Dendritic cell treated with granulocyte-macrophage colony-stimulating factor and Interleukin-4, amounts not matched to agents 40 ng/mL and 50 ng/mL, for 4 days (primary cell): ENCODE data around the gene ATP6V1A.
A peak's percentile ranks its signal among the peaks of the same experiment; 100 is the strongest.

ENCODE experiments used
- H3K27ac Mint-ChIP-seq: one replicate; pipeline ENCODE4 v1.8.0; 2022; ENCODE audit warnings: mild to moderate bottlenecking, mixed read lengths
- H3K27me3 Mint-ChIP-seq: one replicate; pipeline ENCODE4 v1.8.0; 2022; ENCODE audit warnings: mild to moderate bottlenecking, mixed read lengths
- H3K36me3 Mint-ChIP-seq: one replicate; pipeline ENCODE4 v1.8.0; 2022; ENCODE audit warnings: low read depth, mixed read lengths
- H3K4me1 Mint-ChIP-seq: one replicate; pipeline ENCODE4 v1.8.0; 2022; ENCODE audit warnings: low read depth, mixed read lengths
- H3K4me3 Mint-ChIP-seq: one replicate; pipeline ENCODE4 v1.8.0; 2022; ENCODE audit warnings: mild to moderate bottlenecking, moderate library complexity, mixed read lengths
- H3K9me3 Mint-ChIP-seq: one replicate; pipeline ENCODE4 v1.8.0; 2022; ENCODE audit warnings: mixed read lengths
- intact Hi-C: fragments of 100-400 bp; cut with micrococcal nuclease; formaldehyde crosslinking; loops from one replicate; pipeline ENCODE4 v1.15.0; 2022

Gene ATP6V1A

DNA sequence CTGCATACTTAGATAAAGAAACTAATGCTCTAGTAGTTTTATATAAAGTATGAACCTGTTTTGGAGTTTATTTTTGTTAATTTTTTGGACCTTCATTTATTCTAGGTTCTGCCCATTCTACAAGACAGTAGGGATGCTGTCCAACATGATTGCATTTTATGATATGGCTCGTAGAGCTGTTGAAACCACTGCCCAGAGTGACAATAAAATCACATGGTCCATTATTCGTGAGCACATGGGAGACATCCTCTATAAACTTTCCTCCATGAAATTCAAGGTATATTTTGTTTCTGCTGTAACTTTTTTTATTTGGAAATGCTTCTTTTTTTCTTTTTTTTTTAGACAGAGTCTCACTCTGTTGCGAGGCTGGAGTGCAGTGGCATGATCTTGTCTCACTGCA, 58.4 kb downstream of the ATP6V1A start:
- intact Hi-C loops = no loop called here
- H3K4me1 Mint-ChIP-seq = no peaks in the 10 kb centered on the region
- no peak overlapping the region for H3K27ac Mint-ChIP-seq
- H3K4me3 Mint-ChIP-seq = no peak overlapping the region
- peaks cover 93% of the 10 kb centered on the region for H3K36me3 Mint-ChIP-seq
- no peaks in the 10 kb centered on the region for H3K27me3 Mint-ChIP-seq
- H3K9me3 Mint-ChIP-seq = no peaks in the 10 kb centered on the region

- H3K36me3 Mint-ChIP-seq = peaks cover 48% of the 10 kb centered on the region
Observed at GRCh38 chr3:113812854-113813253, 66.0 kb downstream of the ATP6V1A start.

DNA sequence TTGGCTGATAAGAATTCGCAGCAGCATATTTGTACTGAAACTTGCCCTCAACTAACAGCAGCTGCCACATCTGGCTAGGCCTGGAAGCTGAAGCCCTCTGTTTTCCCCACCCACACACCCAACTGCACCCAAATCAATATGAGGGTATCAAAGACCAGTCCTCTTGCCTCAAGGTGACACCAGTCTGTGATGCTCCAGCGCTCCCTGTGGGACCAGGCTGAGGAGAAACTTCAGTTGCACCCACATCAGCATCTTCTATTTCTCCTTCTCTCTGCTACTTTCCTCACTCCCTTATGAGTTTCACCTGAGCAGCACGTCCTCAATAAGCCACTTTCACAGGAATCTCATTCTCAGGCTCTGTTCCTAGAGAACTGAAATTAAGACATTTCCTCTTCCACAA, 73.0 kb downstream of the ATP6V1A start:
- Mint-ChIP-seq H3K36me3 (no peaks in the 10 kb centered on the region), H3K27ac (no peak overlapping the region), H3K27me3 (peaks cover 2% of the 10 kb centered on the region), H3K4me3 (no peak overlapping the region), H3K4me1 (peaks cover 8% of the 10 kb centered on the region), H3K9me3 (no peaks in the 10 kb centered on the region)
- intact Hi-C loops = loop anchor here (10.0 kb wide), 1 partner anchor 265 kb away; no protein-coding TSS in a partner anchor

More at GRCh38 chr3:113812854-113813253, 66.0 kb downstream of the ATP6V1A start:
- H3K4me3 Mint-ChIP-seq = no peak overlapping the region
- H3K27me3 Mint-ChIP-seq = no peaks in the 10 kb centered on the region
- peaks cover 7% of the 10 kb centered on the region for H3K4me1 Mint-ChIP-seq
- intact Hi-C loops = loop anchor here (10.0 kb wide), 1 partner anchor 272 kb away; no protein-coding TSS in a partner anchor
- H3K9me3 Mint-ChIP-seq = no peaks in the 10 kb centered on the region
- no peak overlapping the region for H3K27ac Mint-ChIP-seq

DNA sequence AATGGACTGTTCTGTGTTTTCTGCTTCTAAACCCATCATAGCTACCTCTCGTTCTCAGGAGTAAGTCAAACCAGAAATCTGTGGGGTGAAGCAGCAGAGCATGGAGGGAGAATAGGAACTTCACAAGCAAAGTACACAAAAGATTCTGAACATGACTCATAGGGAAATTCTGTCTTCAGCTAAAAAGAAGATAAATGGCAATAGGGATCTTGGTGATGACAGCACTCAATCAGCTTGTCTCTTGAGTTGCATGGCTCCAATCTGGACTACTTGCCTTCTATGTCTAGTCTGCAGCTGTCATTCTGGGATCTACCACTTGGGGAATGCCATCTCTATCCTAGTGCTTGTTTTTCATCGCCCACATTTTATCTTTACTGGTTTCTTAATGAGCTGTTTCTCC, 78.3 kb downstream of the ATP6V1A start:
- H3K4me1 Mint-ChIP-seq = peaks cover 20% of the 10 kb centered on the region
- peaks cover 2% of the 10 kb centered on the region for H3K27me3 Mint-ChIP-seq
- no peaks in the 10 kb centered on the region for H3K9me3 Mint-ChIP-seq
- intact Hi-C loops = no loop called here
- no peak overlapping the region for H3K27ac Mint-ChIP-seq
- no peak overlapping the region for H3K4me3 Mint-ChIP-seq
- H3K36me3 Mint-ChIP-seq = no peaks in the 10 kb centered on the region

- peaks cover 2% of the 10 kb centered on the region for H3K27me3 Mint-ChIP-seq
- H3K4me3 Mint-ChIP-seq = no peak overlapping the region
- H3K27ac Mint-ChIP-seq = no peak overlapping the region
- intact Hi-C loops = no loop called here
- H3K4me1 Mint-ChIP-seq = peaks cover 27% of the 10 kb centered on the region
- H3K36me3 Mint-ChIP-seq = peaks cover 6% of the 10 kb centered on the region
- peaks cover 9% of the 10 kb centered on the region for H3K9me3 Mint-ChIP-seq
Observed at GRCh38 chr3:113828600-113828999, 81.8 kb downstream of the ATP6V1A start.

GRCh38 chr3:113829576-113830354, 82.9 kb downstream of the ATP6V1A start:
- Mint-ChIP-seq H3K27ac (no peak overlapping the region), H3K4me3 (no peak overlapping the region), H3K4me1 (peaks cover 27% of the 10 kb centered on the region), H3K36me3 (peaks cover 6% of the 10 kb centered on the region), H3K9me3 (peaks cover 9% of the 10 kb centered on the region), H3K27me3 (no peaks in the 10 kb centered on the region)
- intact Hi-C loops = no loop called here

DNA sequence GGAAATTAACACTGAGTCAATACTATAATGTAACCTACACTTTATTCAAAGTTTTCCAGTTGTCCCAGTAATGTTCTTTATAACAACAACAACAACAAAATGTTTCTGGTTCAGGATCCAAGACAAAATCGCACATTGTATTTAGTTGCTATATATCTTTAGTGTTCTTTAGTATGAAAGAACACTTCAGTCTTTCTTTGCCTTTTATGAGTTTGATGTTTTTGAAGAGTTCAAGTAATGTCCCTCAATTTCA, 84.2 kb downstream of the ATP6V1A start:
- Mint-ChIP-seq H3K4me3 (no peak overlapping the region), H3K27me3 (no peaks in the 10 kb centered on the region), H3K4me1 (peaks cover 28% of the 10 kb centered on the region), H3K36me3 (peaks cover 6% of the 10 kb centered on the region), H3K9me3 (peaks cover 9% of the 10 kb centered on the region), H3K27ac (no peak overlapping the region)
- intact Hi-C loops = no loop called here

GRCh38 chr3:113832477-113833164, 85.8 kb downstream of the ATP6V1A start:
- H3K27ac Mint-ChIP-seq = no peak overlapping the region
- H3K36me3 Mint-ChIP-seq = peaks cover 6% of the 10 kb centered on the region
- intact Hi-C loops = no loop called here
- H3K4me1 Mint-ChIP-seq = peaks cover 28% of the 10 kb centered on the region
- no peaks in the 10 kb centered on the region for H3K27me3 Mint-ChIP-seq
- H3K4me3 Mint-ChIP-seq = no peak overlapping the region
- peaks cover 9% of the 10 kb centered on the region for H3K9me3 Mint-ChIP-seq

DNA sequence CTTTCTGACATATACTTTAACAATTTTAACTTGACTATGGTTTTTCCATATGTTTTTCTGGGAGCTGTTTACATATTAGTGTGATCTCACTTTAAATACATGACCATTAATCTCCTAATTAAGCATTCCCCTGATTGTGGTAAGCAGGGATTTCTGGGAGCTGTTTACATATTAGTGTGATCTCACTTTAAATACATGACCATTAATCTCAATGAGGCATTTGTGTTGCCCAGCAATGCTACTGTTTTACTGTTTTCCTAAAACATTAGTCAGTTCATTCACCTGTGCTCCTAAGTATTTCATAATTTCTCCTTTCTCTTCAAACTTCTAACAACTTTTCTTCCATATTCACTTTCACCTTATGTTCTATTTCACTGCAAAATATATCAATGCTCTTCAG, 88.1 kb downstream of the ATP6V1A start:
- Mint-ChIP-seq H3K27me3 (peaks cover 5% of the 10 kb centered on the region), H3K36me3 (peaks cover 6% of the 10 kb centered on the region), H3K4me1 (peaks cover 24% of the 10 kb centered on the region), H3K9me3 (peaks cover 9% of the 10 kb centered on the region), H3K27ac (no peak overlapping the region), H3K4me3 (no peak overlapping the region)
- intact Hi-C loops = loop anchor here (5.0 kb wide), 2 partner anchors 98 to 222 kb away; partner anchors contain the start of genes CCDC191 and QTRT2

DNA sequence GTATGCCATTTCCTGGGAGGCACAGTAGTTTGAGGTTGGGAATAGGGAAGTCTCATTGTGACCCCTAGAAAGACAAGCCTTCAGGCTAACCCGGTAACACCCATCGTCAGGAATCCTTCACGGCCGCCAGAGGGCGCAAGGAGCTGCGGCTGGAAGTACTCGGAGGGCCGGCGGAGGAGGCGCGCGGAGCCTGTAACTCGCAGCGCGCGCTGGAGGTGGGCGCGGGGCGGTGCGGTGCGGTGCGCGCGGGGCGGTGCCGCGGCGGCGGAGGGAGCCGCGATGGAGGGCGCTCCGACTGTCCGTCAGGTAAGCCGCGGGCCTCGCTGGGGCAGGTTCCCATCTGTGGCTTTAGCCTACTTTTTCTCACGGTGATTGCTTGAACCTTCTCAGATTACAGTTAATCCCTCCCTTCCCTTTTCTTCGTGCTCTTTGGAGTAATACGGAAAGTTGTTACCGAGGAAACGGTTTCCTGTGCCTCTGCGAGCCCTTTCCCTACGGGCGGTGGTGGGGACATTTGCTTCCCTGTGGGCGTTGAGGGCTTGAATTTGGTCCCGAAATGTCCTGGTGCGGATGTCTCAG, 91.9 kb downstream of the ATP6V1A start, which contains the start of gene GRAMD1C:
Gene GRAMD1C, plus strand, starts transcription at position 158 of the 579 bp plus-strand sequence. Its CDS starts 122 bp downstream, at position 280.
- Mint-ChIP-seq H3K36me3 (no peaks in the 10 kb centered on the region), H3K4me3 (peak within 1 kb of the TSS; percentile 69), H3K27ac (no peak within 1 kb of the TSS), H3K27me3 (peaks cover 5% of the 10 kb centered on the region), H3K9me3 (no peaks in the 10 kb centered on the region), H3K4me1 (peaks cover 15% of the 10 kb centered on the region)
- intact Hi-C loops = loop anchor here (5.0 kb wide), 2 partner anchors 101 to 219 kb away; partner anchors contain the start of genes CCDC191 and QTRT2

- Mint-ChIP-seq H3K27me3 (peaks cover 5% of the 10 kb centered on the region), H3K4me1 (peaks cover 15% of the 10 kb centered on the region), H3K4me3 (peak overlapping the region; percentile 69), H3K9me3 (no peaks in the 10 kb centered on the region), H3K27ac (no peak overlapping the region), H3K36me3 (no peaks in the 10 kb centered on the region)
- intact Hi-C loops = loop anchor here (5.0 kb wide), 2 partner anchors 102 to 218 kb away; partner anchors contain the start of genes CCDC191 and QTRT2
Observed at GRCh38 chr3:113839551-113839950, 92.7 kb downstream of the ATP6V1A start.

GRCh38 chr3:113844622-113845222, 97.9 kb downstream of the ATP6V1A start:
- no peak overlapping the region for H3K27ac Mint-ChIP-seq
- H3K4me1 Mint-ChIP-seq = no peaks in the 10 kb centered on the region
- no peaks in the 10 kb centered on the region for H3K36me3 Mint-ChIP-seq
- no peak overlapping the region for H3K4me3 Mint-ChIP-seq
- intact Hi-C loops = loop anchor here (5.0 kb wide), 1 partner anchor 308 kb away; no protein-coding TSS in a partner anchor
- H3K27me3 Mint-ChIP-seq = no peaks in the 10 kb centered on the region
- no peaks in the 10 kb centered on the region for H3K9me3 Mint-ChIP-seq

GRCh38 chr3:113847247-113847646, 100.4 kb downstream of the ATP6V1A start:
- Mint-ChIP-seq H3K9me3 (no peaks in the 10 kb centered on the region), H3K27me3 (no peaks in the 10 kb centered on the region), H3K36me3 (no peaks in the 10 kb centered on the region), H3K27ac (no peak overlapping the region), H3K4me3 (no peak overlapping the region), H3K4me1 (no peaks in the 10 kb centered on the region)
- intact Hi-C loops = no loop called here
